Activated T-cell treated with anti-CD3 and anti-CD28 coated beads, Interleukin-2, amount 50 U/mL, for 72 hours (primary cell): ENCODE results near the gene BTBD8. TPM values are rescaled to one million over a fixed set of nuclear protein-coding genes. Genes with fewer than 3 reads are reported as not detected.

Experiments used
- ATAC-seq, 2 donors: fragments of 150-1000 bp; cut with Tn5 transposase; replicated peaks in 1 of 2; 2 replicates each; pipeline ENCODE4 v1.10.0; 2021; ENCODE audit warnings: moderate library complexity in 2 of 2, mild to moderate bottlenecking in 1 of 2
- DNase-seq, 2 donors: peaks; one replicate each; pipeline ENCODE4 v3.0.0; 2021 to 2022; ENCODE audit warnings: mixed read lengths in 1 of 2
- H3K27ac Mint-ChIP-seq: one replicate; pipeline ENCODE4 v1.8.0; 2022; ENCODE audit warnings: mild to moderate bottlenecking, moderate library complexity, mixed read lengths
- H3K27me3 Mint-ChIP-seq: one replicate; pipeline ENCODE4 v1.8.0; 2022; ENCODE audit warnings: low read depth, mixed read lengths
- H3K36me3 Mint-ChIP-seq, 2 donors: one replicate each; pipeline ENCODE4 v1.8.0; 2022; ENCODE audit warnings: mixed read lengths in 2 of 2, mild to moderate bottlenecking in 1 of 2; ENCODE audit not compliant: insufficient read depth in 2 of 2
- H3K4me1 Mint-ChIP-seq: one replicate; pipeline ENCODE4 v1.8.0; 2022; ENCODE audit warnings: low read depth, mixed read lengths
- H3K4me3 Mint-ChIP-seq, 2 donors: one replicate each; pipeline ENCODE4 v1.8.0; 2022; ENCODE audit warnings: mild to moderate bottlenecking in 2 of 2, mixed read lengths in 2 of 2, moderate library complexity in 2 of 2
- H3K9me3 Mint-ChIP-seq, 2 donors: one replicate each; pipeline ENCODE4 v1.8.0; 2022; ENCODE audit warnings: mixed read lengths in 2 of 2
- total RNA-seq, 2 donors: library from RNA; stranded (reverse); gene quantifications; one replicate each; pipeline ENCODE4 v1.2.3, GENCODE V29; 2022

BTBD8 gene
- total RNA-seq, 2 donors from 2014 or later: 3.1 to 3.3 TPM

- H3K9me3 Mint-ChIP-seq: no peaks in the 10 kb centered on the region
- H3K4me1 Mint-ChIP-seq: no peaks in the 10 kb centered on the region
- H3K4me3 Mint-ChIP-seq: no peak overlapping the region
- H3K27me3 Mint-ChIP-seq: no peaks in the 10 kb centered on the region
- ATAC-seq: no peak
- no peak overlapping the region for H3K27ac Mint-ChIP-seq
- no peak for DNase-seq
- no peaks in the 10 kb centered on the region for H3K36me3 Mint-ChIP-seq
These were observed 138.9 kb downstream of the BTBD8 start for GRCh38 chr1:92219028-92219427.

GRCh38 chr1:92228401-92228800 lies 148.3 kb downstream of the BTBD8 start:
- H3K9me3 Mint-ChIP-seq: no peaks in the 10 kb centered on the region
- DNase-seq (no peak), ATAC-seq (no peak)
- H3K36me3 Mint-ChIP-seq: no peaks in the 10 kb centered on the region
- no peak overlapping the region for H3K27ac Mint-ChIP-seq
- no peak overlapping the region for H3K4me3 Mint-ChIP-seq
- H3K4me1 Mint-ChIP-seq: no peaks in the 10 kb centered on the region
- H3K27me3 Mint-ChIP-seq: no peaks in the 10 kb centered on the region

GRCh38 chr1:92230736-92231135 lies 150.6 kb downstream of the BTBD8 start:
- Mint-ChIP-seq H3K27ac (no peak overlapping the region), H3K36me3 (peaks cover 0 to 2% of the 10 kb centered on the region in 2 donors), H3K9me3 (no peaks in the 10 kb centered on the region), H3K27me3 (no peaks in the 10 kb centered on the region), H3K4me3 (no peak overlapping the region), H3K4me1 (no peaks in the 10 kb centered on the region)
- DNase-seq (no peak), ATAC-seq (no peak)

Other genes with a start within 250 kb of the BTBD8 start
- gene TGFBR3, start 194.2 kb upstream of the BTBD8 start, total RNA-seq: 1 to 10 TPM; 8.1 to 9.7 TPM
- gene BRDT, start 130.9 kb upstream of the BTBD8 start, total RNA-seq: not detected
- under 1 TPM; 0.49 to 0.67 TPM for gene EPHX4, start 50.4 kb upstream of the BTBD8 start, total RNA-seq
- gene SETSIP, start 4.9 kb upstream of the BTBD8 start, total RNA-seq: not detected
- not detected for gene C1orf146, start 137.6 kb downstream of the BTBD8 start, total RNA-seq
- 10 to 100 TPM; 22.3 to 27.6 TPM for gene GLMN, start 218.6 kb downstream of the BTBD8 start, total RNA-seq
- gene RPAP2, start 218.7 kb downstream of the BTBD8 start, total RNA-seq: 10 to 100 TPM; 48.4 to 54.3 TPM